MCF 10A (cell line): ENCODE results near the gene EP400. TPM values are rescaled to one million over a fixed set of nuclear protein-coding genes. Genes with fewer than 3 reads are reported as not detected.
A peak's percentile ranks its signal among the peaks of the same experiment; 100 is the strongest.

ENCODE experiments used
- BruUV-seq: library from RNA; stranded (reverse); fragments of 400-500 nt; replicated peaks from 2 replicates; lab custom pipeline; 2021; lab: Mats Ljungman, UMichigan
- CTCF ChIA-PET: fragments of 300-600 bp; sonication (Branson Sonifier 250); formaldehyde crosslinking; extraction: SDS; loops from one replicate; lab custom pipeline; 2021; ENCODE audit warnings: antibody characterized with exemption, inconsistent platforms; lab: Yijun Ruan, JAX
- POLR2A ChIA-PET: fragments of 300-600, 350-650 bp; sonication (Branson Sonifier 250); formaldehyde crosslinking; extraction: SDS; loops from one replicate; lab custom pipeline; 2020; ENCODE audit warnings: antibody characterized with exemption, inconsistent platforms; lab: Yijun Ruan, JAX
- DNase-seq: peaks from one replicate; pipeline ENCODE4 v3.0.0-alpha.2; 2018; ENCODE audit not compliant: unreplicated experiment
- H3K27ac Mint-ChIP-seq: one replicate; pipeline ENCODE4 v1.8.0; 2022; ENCODE audit warnings: mild to moderate bottlenecking, low read depth, mixed read lengths; ENCODE audit not compliant: unreplicated experiment
- H3K27me3 Mint-ChIP-seq: one replicate; pipeline ENCODE4 v1.8.0; 2022; ENCODE audit warnings: mixed read lengths; ENCODE audit not compliant: insufficient read depth, unreplicated experiment
- H3K36me3 Mint-ChIP-seq: one replicate; pipeline ENCODE4 v1.8.0; 2022; ENCODE audit warnings: mild to moderate bottlenecking, moderate library complexity, mixed read lengths; ENCODE audit not compliant: insufficient read depth, unreplicated experiment
- H3K4me1 Mint-ChIP-seq: one replicate; pipeline ENCODE4 v1.8.0; 2022; ENCODE audit warnings: mixed read lengths; ENCODE audit not compliant: insufficient read depth, unreplicated experiment
- H3K4me3 Mint-ChIP-seq: one replicate; pipeline ENCODE4 v1.8.0; 2022; ENCODE audit warnings: mild to moderate bottlenecking, moderate library complexity, mixed read lengths; ENCODE audit not compliant: unreplicated experiment
- H3K9me3 Mint-ChIP-seq: one replicate; pipeline ENCODE4 v1.8.0; 2022; ENCODE audit warnings: mixed read lengths; ENCODE audit not compliant: unreplicated experiment
- intact Hi-C: fragments of 100-400 bp; cut with micrococcal nuclease; formaldehyde crosslinking; loops from 2 replicates; pipeline ENCODE4 v1.14.1; 2022
- total RNA-seq: library from RNA; stranded (reverse); gene quantifications from 2 replicates; pipeline ENCODE4 v1.2.3, GENCODE V29; 2022
- TF ChIP-seq, protein P1 (sequence below): fragments of 200-600 bp; IDR thresholded peaks from one replicate; pipeline ENCODE4 v1.8.0; 2022; ENCODE audit warnings: antibody characterized with exemption, mild to moderate bottlenecking; ENCODE audit not compliant: unreplicated experiment

Gene EP400
- total RNA-seq, 1 experiment from 2014 or later: 52.4 TPM

DNA sequence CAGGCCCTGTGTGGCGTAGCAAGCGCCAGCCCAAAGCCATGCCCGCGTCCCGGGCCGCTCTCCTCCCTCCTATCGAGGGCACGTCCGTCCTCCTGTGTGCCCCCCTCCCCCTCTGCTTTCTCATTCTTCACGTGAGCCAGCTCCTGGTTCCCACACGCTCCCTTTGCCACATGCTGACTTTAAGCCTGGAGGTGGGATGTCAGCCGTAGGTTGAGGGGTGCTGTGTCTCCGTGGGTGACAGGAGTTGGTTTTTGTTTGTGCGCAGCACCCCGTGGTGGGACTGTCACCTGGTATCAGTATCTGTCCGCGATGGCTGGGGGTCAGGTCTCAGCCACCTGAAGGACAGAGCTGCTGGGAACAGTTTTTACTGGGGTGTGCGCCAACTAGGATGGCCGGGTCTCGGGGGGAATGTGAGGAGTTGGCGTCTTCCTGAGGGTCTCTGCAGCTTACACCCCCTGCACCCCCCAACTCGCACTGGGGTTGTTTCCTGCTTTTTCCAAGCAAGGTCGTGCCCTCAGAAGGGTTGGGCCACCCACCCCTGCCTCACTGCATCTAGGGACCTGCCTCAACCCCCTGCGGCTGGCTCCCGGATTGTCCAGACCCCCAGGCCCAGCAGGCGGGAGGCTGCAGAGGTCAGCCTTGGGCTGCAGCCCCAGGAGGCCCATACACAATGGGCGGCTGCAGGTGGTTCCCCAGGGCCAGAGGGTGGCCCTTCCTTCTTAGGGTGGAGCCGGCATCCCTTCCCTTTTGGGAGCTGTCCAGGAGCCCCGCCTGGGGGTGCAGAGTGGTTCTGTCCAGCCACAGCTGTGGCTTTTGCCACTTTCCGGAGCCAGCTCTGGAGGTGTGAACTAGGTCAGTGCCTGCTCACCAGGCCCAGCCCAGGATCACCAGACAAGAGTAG is 48.1 kb upstream of the EP400 start:
- POLR2A ChIA-PET: interaction anchor here (0.6 to 3.3 kb wide), 5 partner anchors 27 to 49 kb away, joined by 3 to 11 read pairs (median 4); partner anchors contain the start of gene EP400

DNA sequence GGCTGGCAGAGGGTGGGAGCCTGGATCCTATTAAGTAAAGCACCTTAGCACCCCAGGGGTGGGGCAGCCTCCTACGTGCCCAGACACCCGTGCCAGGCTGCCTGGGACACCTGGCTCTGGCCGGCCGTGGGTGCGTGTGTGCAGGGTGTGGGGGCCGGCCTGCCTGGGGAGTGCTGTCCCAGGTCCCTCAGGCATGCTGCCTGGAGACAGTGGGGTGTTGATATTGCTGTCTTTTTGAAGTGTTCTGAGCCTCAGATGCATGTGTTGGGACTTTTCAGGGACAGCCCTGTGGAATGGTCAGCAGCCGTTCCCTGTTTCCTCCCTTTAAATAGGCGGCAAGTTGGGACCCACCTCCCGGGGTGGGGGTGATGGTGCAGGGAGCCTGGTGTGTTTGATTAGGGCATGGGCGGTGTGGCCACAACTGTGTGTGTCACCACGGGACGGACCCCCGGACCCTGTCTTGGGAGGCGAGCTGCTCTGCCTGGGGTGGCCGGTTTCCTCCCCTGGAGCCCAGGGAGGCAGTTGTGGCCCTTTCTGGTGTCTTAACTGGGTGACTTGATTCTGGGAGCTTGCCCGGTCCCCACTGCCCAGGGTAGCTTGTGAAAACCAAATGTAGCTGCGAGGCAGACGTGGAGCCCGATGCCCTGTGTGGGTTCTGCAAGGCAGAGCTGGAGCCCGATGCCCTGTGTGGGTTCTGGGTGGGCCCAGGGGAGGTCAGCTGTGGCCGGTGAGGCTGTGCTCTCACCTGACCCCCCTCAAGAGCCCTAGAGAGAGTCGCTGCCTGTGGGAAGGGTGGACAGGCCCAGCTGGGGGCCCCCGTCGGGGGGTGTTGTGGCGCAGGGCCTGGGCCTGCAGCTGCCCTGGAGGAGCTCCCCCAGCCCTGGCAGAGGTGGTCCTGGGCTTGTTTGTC is 47.2 kb upstream of the EP400 start:
- Mint-ChIP-seq H3K27ac (peak overlapping the region; percentile 46), H3K4me3 (no peak overlapping the region), H3K4me1 (peaks cover 19% of the 10 kb centered on the region), H3K27me3 (no peaks in the 10 kb centered on the region), H3K36me3 (peaks cover 23% of the 10 kb centered on the region), H3K9me3 (no peaks in the 10 kb centered on the region)
- DNase-seq: no peak
- ChIA-PET POLR2A (interaction anchor here (0.6 to 3.3 kb wide), 4 partner anchors 27 to 48 kb away, joined by 3 to 11 read pairs (median 4); partner anchors contain the start of gene EP400), CTCF (interaction anchor here (0.6 to 1.0 kb wide), 2 partner anchors 26 to 65 kb away, joined by 3 read pairs; no protein-coding TSS in a partner anchor)
- intact Hi-C loops: no loop called here
- BruUV-seq: no TSS peak
- TF ChIP-seq, protein P1, sequence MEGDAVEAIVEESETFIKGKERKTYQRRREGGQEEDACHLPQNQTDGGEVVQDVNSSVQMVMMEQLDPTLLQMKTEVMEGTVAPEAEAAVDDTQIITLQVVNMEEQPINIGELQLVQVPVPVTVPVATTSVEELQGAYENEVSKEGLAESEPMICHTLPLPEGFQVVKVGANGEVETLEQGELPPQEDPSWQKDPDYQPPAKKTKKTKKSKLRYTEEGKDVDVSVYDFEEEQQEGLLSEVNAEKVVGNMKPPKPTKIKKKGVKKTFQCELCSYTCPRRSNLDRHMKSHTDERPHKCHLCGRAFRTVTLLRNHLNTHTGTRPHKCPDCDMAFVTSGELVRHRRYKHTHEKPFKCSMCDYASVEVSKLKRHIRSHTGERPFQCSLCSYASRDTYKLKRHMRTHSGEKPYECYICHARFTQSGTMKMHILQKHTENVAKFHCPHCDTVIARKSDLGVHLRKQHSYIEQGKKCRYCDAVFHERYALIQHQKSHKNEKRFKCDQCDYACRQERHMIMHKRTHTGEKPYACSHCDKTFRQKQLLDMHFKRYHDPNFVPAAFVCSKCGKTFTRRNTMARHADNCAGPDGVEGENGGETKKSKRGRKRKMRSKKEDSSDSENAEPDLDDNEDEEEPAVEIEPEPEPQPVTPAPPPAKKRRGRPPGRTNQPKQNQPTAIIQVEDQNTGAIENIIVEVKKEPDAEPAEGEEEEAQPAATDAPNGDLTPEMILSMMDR: no peak

More for the DNA sequence above, 48.1 kb upstream of the EP400 start:
- H3K9me3 Mint-ChIP-seq: no peaks in the 10 kb centered on the region
- no peak overlapping the region for H3K4me3 Mint-ChIP-seq
- peak; percentile 68 for DNase-seq
- intact Hi-C loops: no loop called here
- H3K36me3 Mint-ChIP-seq: peaks cover 21% of the 10 kb centered on the region
- H3K4me1 Mint-ChIP-seq: peaks cover 19% of the 10 kb centered on the region
- peak overlapping the region; percentile 46 for H3K27ac Mint-ChIP-seq
- CTCF ChIA-PET: interaction anchor here (1.0 kb wide), 1 partner anchor 27 kb away, joined by 3 read pairs; no protein-coding TSS in a partner anchor
- TF ChIP-seq, protein P1: no peak
- H3K27me3 Mint-ChIP-seq: no peaks in the 10 kb centered on the region
- BruUV-seq: no TSS peak

DNA sequence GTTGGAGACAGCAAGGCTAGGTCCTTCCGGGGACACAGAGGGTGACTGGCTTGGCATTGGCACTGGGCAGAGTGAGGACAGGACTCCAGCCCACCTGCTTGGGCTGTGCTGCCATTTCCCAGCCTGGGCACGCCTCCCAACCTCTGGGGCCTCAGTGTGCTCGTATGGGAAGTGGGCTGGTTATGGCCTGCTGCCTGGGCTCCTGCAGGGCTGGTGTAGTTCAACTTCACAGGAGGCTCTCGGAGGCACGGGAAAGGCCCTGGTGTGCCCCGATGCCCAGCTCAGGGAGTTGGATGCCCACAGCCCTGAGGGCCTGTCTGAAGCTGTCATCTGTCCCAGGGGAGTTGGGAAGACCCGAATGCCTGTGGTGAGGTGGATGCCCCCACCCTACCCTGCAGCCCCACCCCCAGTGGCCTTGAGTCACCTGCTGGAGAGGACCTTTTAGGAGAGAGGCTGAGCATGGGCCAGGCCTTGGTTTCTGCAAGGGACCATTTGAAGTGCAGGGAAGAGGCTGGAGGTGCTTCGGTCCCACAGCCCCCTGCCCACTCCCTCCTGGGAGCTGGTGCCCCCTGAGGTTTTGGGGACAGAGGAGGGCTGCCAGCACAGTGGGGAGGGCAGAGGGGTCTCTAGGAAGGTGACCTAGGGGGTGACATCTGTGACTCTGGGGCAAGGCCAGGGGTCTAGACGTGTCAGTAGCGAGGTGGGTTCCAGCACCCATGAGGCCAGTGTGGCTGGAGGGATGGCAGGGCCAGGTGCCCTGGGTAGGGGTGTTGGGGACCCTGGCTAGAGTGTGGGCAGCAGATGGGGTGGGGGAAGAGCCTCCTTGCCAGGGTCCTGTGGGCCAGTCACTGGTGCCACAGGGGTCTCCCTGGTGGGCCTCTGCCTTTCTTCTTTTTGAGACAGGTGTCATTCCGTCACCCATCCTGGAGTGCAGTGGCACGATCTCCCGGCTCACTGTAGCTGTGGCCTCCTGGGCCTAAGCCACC is 46.2 kb upstream of the EP400 start:
- Mint-ChIP-seq H3K4me3 (no peak overlapping the region), H3K27ac (no peak overlapping the region), H3K9me3 (no peaks in the 10 kb centered on the region), H3K27me3 (no peaks in the 10 kb centered on the region), H3K4me1 (peaks cover 19% of the 10 kb centered on the region), H3K36me3 (peaks cover 19% of the 10 kb centered on the region)
- TF ChIP-seq, protein P1: no peak
- no TSS peak for BruUV-seq
- ChIA-PET CTCF (interaction anchor here (0.6 to 0.8 kb wide), 2 partner anchors 66 to 67 kb away, joined by 3 read pairs; no protein-coding TSS in a partner anchor), POLR2A (interaction anchor here (0.7 kb wide), 1 partner anchor 51 kb away, joined by 3 read pairs; no protein-coding TSS in a partner anchor)
- intact Hi-C loops: no loop called here
- no peak for DNase-seq
